Hepatocyte (in vitro differentiated cells): ENCODE measurements around the gene SCGB1A1. TPM values are rescaled to one million over a fixed set of nuclear protein-coding genes. Genes with fewer than 3 reads are reported as not detected.

Experiments
- DNase-seq: peaks from one replicate; pipeline ENCODE4 v3.0.0-alpha.2; 2016; ENCODE audit warnings: low spot score
- H2AFZ ChIP-seq: fragments of 200-600 bp; sonication (generic); 2 replicates; pipeline ENCODE4 v1.6.0; 2016; ENCODE audit warnings: antibody characterized with exemption, mild to moderate bottlenecking
- H3K27ac ChIP-seq: fragments of 200-600 bp; sonication (generic); 2 replicates; pipeline ENCODE4 v1.5.1; 2016; ENCODE audit warnings: mild to moderate bottlenecking
- H3K27me3 ChIP-seq: fragments of 200-600 bp; sonication (generic); 2 replicates; pipeline ENCODE4 v1.6.1; 2016
- H3K36me3 ChIP-seq: fragments of 200-600 bp; sonication (generic); replicated peaks from 2 replicates; pipeline ENCODE4 v1.5.1; 2016; ENCODE audit warnings: low read depth; ENCODE audit not compliant: insufficient read depth
- H3K4me1 ChIP-seq: fragments of 200-600 bp; sonication (generic); 2 replicates; pipeline ENCODE4 v1.5.1; 2016; ENCODE audit warnings: mild to moderate bottlenecking, moderate library complexity; ENCODE audit not compliant: insufficient read depth
- H3K4me2 ChIP-seq: fragments of 200-600 bp; sonication (generic); 2 replicates; pipeline ENCODE4 v1.6.0; 2016
- H3K4me3 ChIP-seq: fragments of 200-600 bp; sonication (generic); 2 replicates; pipeline ENCODE4 v1.5.1; 2016; ENCODE audit warnings: mild to moderate bottlenecking
- H3K79me2 ChIP-seq: fragments of 200-600 bp; sonication (generic); 2 replicates; pipeline ENCODE4 v1.6.0; 2017; ENCODE audit warnings: mild to moderate bottlenecking
- H3K9me2 ChIP-seq: fragments of 200-600 bp; sonication (generic); replicated peaks from 2 replicates; pipeline ENCODE4 v1.6.0; 2017; ENCODE audit warnings: mild to moderate bottlenecking; ENCODE audit not compliant: insufficient read depth
- H3K9me3 ChIP-seq: fragments of 200-600 bp; sonication (generic); 2 replicates; pipeline ENCODE4 v1.5.1; 2016; ENCODE audit warnings: low read depth, mild to moderate bottlenecking
- H4K20me1 ChIP-seq: fragments of 200-600 bp; sonication (generic); 2 replicates; pipeline ENCODE4 v1.6.0; 2016; ENCODE audit warnings: mild to moderate bottlenecking; ENCODE audit not compliant: insufficient read depth, poor library complexity, severe bottlenecking
- CTCF ChIP-seq: fragments of 200-600 bp; sonication (generic); IDR thresholded peaks from 2 replicates; pipeline ENCODE4 v1.5.1; 2016; ENCODE audit warnings: antibody characterized with exemption, mild to moderate bottlenecking; ENCODE audit not compliant: poor library complexity
- EZH2 ChIP-seq: fragments of 200-600 bp; sonication (generic); IDR thresholded peaks from 2 replicates; pipeline ENCODE4 v1.6.1; 2016; ENCODE audit warnings: antibody characterized with exemption, mild to moderate bottlenecking, borderline replicate concordance
- EZH2phosphoT487 ChIP-seq: fragments of 200-600 bp; sonication (generic); IDR thresholded peaks from one replicate; pipeline ENCODE4 v1.6.1; 2018; ENCODE audit warnings: antibody characterized with exemption, mild to moderate bottlenecking, low read depth, moderate library complexity; ENCODE audit not compliant: unreplicated experiment, severe bottlenecking
- WGBS: methylation state at CpG from one replicate; pipeline ENCODE4 v1.1.6; 2016; ENCODE audit warnings: low lambda C conversion rate; ENCODE audit errors: missing lambda C conversion rate; 5-methylcytosine and 5-hydroxymethylcytosine counted together
- polyA plus RNA-seq: library from polyadenylated mRNA; unstranded; fragments of >200 nt; fragmentation: Nextera tagmentation; extraction: Ambion mirVana; gene quantifications from 2 replicates; pipeline ENCODE4 v1.2.1, GENCODE V29; 2016
- total RNA-seq: library from RNA; depleted of rRNA; stranded (reverse); fragments of >200 nt; gene quantifications from 2 replicates; pipeline ENCODE4 v1.2.3, GENCODE V29; 2014

Gene SCGB1A1
- total and polyA plus RNA-seq, 2 experiments from 2014 or later, result not detected

DNA sequence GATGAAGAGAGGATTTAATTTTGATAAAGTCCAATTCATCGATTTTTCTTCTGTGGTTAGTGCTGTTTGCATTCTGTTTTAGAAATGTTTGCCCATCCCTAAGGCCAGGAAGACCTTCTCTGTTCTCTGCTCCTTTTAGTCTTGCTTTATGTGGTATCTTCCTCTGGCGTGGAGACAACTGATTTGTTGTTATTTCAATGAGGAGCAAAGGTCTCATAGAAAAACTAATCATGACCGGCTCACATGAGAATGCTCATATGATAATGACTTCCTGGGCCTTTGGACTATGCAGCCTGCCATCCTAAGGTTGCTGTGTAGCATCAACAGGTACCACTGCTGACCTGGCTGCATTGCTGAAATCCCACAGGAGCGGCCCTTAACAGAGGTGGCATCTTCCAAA, 19.8 kb downstream of the SCGB1A1 start:
- H3K79me2 ChIP-seq, result no peaks in the 10 kb centered on the region
- no peaks in the 10 kb centered on the region for H3K27me3 ChIP-seq
- 68% methylated on average over 4 of the region's 4 CpGs for WGBS
- H3K27ac ChIP-seq, result peak overlapping the region; percentile 29
- peaks cover 15% of the 10 kb centered on the region for H3K4me1 ChIP-seq
- H3K9me3 ChIP-seq, result no peaks in the 10 kb centered on the region
- TF ChIP-seq EZH2 (no peak), EZH2phosphoT487 (no peak), CTCF (no peak)
- no peak overlapping the region for H2AFZ ChIP-seq
- no peaks in the 10 kb centered on the region for H4K20me1 ChIP-seq
- no peak overlapping the region for H3K4me2 ChIP-seq
- no peak for DNase-seq
- H3K9me2 ChIP-seq, result no peaks in the 10 kb centered on the region
- no peaks in the 10 kb centered on the region for H3K36me3 ChIP-seq
- H3K4me3 ChIP-seq, result no peak overlapping the region

DNA sequence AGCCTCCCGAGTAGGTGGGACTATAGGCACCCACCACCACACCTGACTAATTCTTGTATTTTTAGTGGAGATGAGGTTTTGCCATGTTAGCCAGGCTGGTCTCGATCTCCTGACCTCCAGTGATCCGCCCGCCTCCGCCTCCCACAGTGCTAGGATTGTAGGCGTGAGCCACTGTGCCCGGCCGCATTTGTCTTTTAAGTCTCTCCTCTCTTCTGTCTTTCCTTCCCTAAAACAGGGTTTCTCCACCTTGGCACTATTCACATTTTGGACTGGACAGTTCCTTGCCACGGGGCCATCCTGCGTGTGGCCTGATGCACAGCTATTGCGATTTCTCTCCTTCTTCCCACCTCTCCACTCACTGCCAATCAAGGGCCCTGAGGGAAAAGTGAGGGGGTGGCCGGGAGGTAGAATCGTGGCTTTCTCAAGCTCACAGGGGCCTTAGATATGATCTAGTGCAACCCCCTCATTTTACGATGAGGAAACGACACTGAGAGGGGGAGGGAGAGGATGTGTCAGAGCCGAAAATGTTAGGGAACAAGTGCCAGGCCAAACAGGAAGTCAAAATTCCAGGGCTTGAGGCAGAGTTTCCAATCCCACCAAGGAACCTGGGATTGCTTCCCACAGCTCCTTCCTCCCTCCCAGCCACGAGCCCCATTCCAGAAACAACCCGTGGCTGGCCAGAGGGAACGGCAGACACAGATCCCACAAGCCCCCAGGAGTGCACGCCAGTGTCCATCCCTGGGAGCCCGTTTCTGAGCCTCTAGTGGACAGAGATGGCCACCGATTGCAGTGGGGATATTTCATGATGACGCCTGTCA, 21.2 kb downstream of the SCGB1A1 start:
- TF ChIP-seq EZH2phosphoT487 (no peak), CTCF (no peak), EZH2 (no peak)
- Histone ChIP-seq H3K4me3 (no peak overlapping the region), H3K79me2 (no peaks in the 10 kb centered on the region), H3K27ac (peak overlapping the region; percentile 46), H3K4me2 (no peak overlapping the region), H3K27me3 (no peaks in the 10 kb centered on the region), H3K36me3 (no peaks in the 10 kb centered on the region), H3K4me1 (peaks cover 26% of the 10 kb centered on the region), H3K9me2 (no peaks in the 10 kb centered on the region), H3K9me3 (no peaks in the 10 kb centered on the region), H2AFZ (no peak overlapping the region), H4K20me1 (no peaks in the 10 kb centered on the region)
- no peak for DNase-seq
- WGBS, result 57% methylated on average over 23 of the region's 23 CpGs

- 95% methylated on average over 16 of the region's 17 CpGs for WGBS
- no peaks in the 10 kb centered on the region for H3K9me2 ChIP-seq
- peaks cover 38% of the 10 kb centered on the region for H3K4me1 ChIP-seq
- H3K27me3 ChIP-seq, result no peaks in the 10 kb centered on the region
- H3K4me2 ChIP-seq, result peak overlapping the region; percentile 22
- H3K4me3 ChIP-seq, result no peak overlapping the region
- no peaks in the 10 kb centered on the region for H3K36me3 ChIP-seq
- no peaks in the 10 kb centered on the region for H4K20me1 ChIP-seq
- H2AFZ ChIP-seq, result no peak overlapping the region
- DNase-seq, result no peak
- peak overlapping the region; percentile 80 for H3K27ac ChIP-seq
- H3K79me2 ChIP-seq, result no peaks in the 10 kb centered on the region
- no peaks in the 10 kb centered on the region for H3K9me3 ChIP-seq
- no peak for TF ChIP-seq CTCF
- no peak for TF ChIP-seq EZH2
- TF ChIP-seq EZH2phosphoT487, result no peak
Observed at GRCh38 chr11:62443390-62444235, 24.8 kb downstream of the SCGB1A1 start.
